Measurements from ENCODE around the gene GLMP. TPM values are rescaled to one million over a fixed set of nuclear protein-coding genes. Genes with fewer than 3 reads are reported as not detected.

GLMP gene
- polyA plus RNA-seq, 1 experiment, result 25.5 TPM

- POLR2A ChIA-PET, result interaction anchor here (0.9 to 2.5 kb wide), 2 partner anchors 9 to 14 kb away, joined by 3 to 14 read pairs; partner anchors contain the start of gene GLMP
- peak overlapping the region; percentile 95 for H3K4me3 ChIP-seq (ENCODE audit: low read depth, low read length)
- no peak for DNase-seq (ENCODE audit: low read depth, low spot score)
- H3K9me3 ChIP-seq (ENCODE audit: control insufficient read depth, insufficient read depth, low read length), result no peaks in the 10 kb centered on the region
- TF ChIP-seq CTCF (IDR thresholded peaks at IDR 0.05; ENCODE audit: low read depth, low read length), result no peak
- peak overlapping the region; percentile 68 for H3K27ac ChIP-seq (ENCODE audit: low read depth, low read length)
- H3K27me3 ChIP-seq (ENCODE audit: control insufficient read depth, insufficient read depth, low read length), result no peaks in the 10 kb centered on the region
- CTCF ChIA-PET, result interaction anchor here (1.6 kb wide), 1 partner anchor 56 kb away, joined by 7 read pairs; no protein-coding TSS in a partner anchor
These were observed 14.2 kb downstream of the GLMP start for GRCh38 chr1:156281281-156281680.

- ChIA-PET CTCF (interaction anchor here (1.7 kb wide), 1 partner anchor 39 kb away, joined by 7 read pairs; no protein-coding TSS in a partner anchor), POLR2A (no interaction called here)
- TF ChIP-seq CTCF (IDR thresholded peaks at IDR 0.05; ENCODE audit: low read depth, low read length), result no peak
- Histone ChIP-seq H3K9me3 (ENCODE audit: control insufficient read depth, insufficient read depth, low read length) (no peaks in the 10 kb centered on the region), H3K27me3 (ENCODE audit: control insufficient read depth, insufficient read depth, low read length) (no peaks in the 10 kb centered on the region), H3K4me3 (ENCODE audit: low read depth, low read length) (no peak overlapping the region), H3K27ac (ENCODE audit: low read depth, low read length) (no peak overlapping the region)
- DNase-seq (ENCODE audit: low read depth, low spot score), result no peak
These were observed 15.6 kb downstream of the GLMP start for GRCh38 chr1:156279837-156280236.

GRCh38 chr1:156276966-156277381, 18.5 kb downstream of the GLMP start:
- DNase-seq (ENCODE audit: low read depth, low spot score), result no peak
- Histone ChIP-seq H3K4me3 (ENCODE audit: low read depth, low read length) (no peak overlapping the region), H3K27me3 (ENCODE audit: control insufficient read depth, insufficient read depth, low read length) (no peaks in the 10 kb centered on the region), H3K27ac (ENCODE audit: low read depth, low read length) (no peak overlapping the region), H3K9me3 (ENCODE audit: control insufficient read depth, insufficient read depth, low read length) (no peaks in the 10 kb centered on the region)
- ChIA-PET POLR2A (interaction anchor here (0.7 kb wide), 1 partner anchor 225 kb away, joined by 5 read pairs; no protein-coding TSS in a partner anchor), CTCF (interaction anchor here (0.7 to 1.0 kb wide), 2 partner anchors 42 to 109 kb away, joined by 4 read pairs; no protein-coding TSS in a partner anchor)
- no peak for TF ChIP-seq CTCF (IDR thresholded peaks at IDR 0.05; ENCODE audit: low read depth, low read length)

- Histone ChIP-seq H3K9me3 (ENCODE audit: control insufficient read depth, insufficient read depth, low read length) (no peaks in the 10 kb centered on the region), H3K27me3 (ENCODE audit: control insufficient read depth, insufficient read depth, low read length) (no peaks in the 10 kb centered on the region), H3K4me3 (ENCODE audit: low read depth, low read length) (no peak overlapping the region), H3K27ac (ENCODE audit: low read depth, low read length) (no peak overlapping the region)
- no peak for TF ChIP-seq CTCF (IDR thresholded peaks at IDR 0.05; ENCODE audit: low read depth, low read length)
- ChIA-PET CTCF (interaction anchor here (1.0 to 1.6 kb wide), 2 partner anchors 42 to 43 kb away, joined by 4 to 5 read pairs; no protein-coding TSS in a partner anchor), POLR2A (interaction anchor here (0.7 kb wide), 1 partner anchor 225 kb away, joined by 5 read pairs; no protein-coding TSS in a partner anchor)
- DNase-seq (ENCODE audit: low read depth, low spot score), result no peak
These were observed 18.9 kb downstream of the GLMP start for GRCh38 chr1:156276532-156276931.

- no peak for TF ChIP-seq CTCF (IDR thresholded peaks at IDR 0.05; ENCODE audit: low read depth, low read length)
- ChIA-PET CTCF (interaction anchor here (1.0 kb wide), 1 partner anchor 174 kb away, joined by 4 read pairs; no protein-coding TSS in a partner anchor), POLR2A (no interaction called here)
- Histone ChIP-seq H3K4me3 (ENCODE audit: low read depth, low read length) (no peak overlapping the region), H3K9me3 (ENCODE audit: control insufficient read depth, insufficient read depth, low read length) (no peaks in the 10 kb centered on the region), H3K27me3 (ENCODE audit: control insufficient read depth, insufficient read depth, low read length) (no peaks in the 10 kb centered on the region), H3K27ac (ENCODE audit: low read depth, low read length) (no peak overlapping the region)
- DNase-seq (ENCODE audit: low read depth, low spot score), result no peak
These were observed 25.2 kb downstream of the GLMP start for GRCh38 chr1:156270314-156270713.

Data from AG04450 (cell line).